Smooth muscle cell of the pulmonary artery (primary cell): ENCODE measurements around the gene SKIDA1. TPM values are rescaled to one million over a fixed set of nuclear protein-coding genes. Genes with fewer than 3 reads are reported as not detected.

Experiments
- total RNA-seq: library from RNA; depleted of rRNA; stranded (reverse); fragments of >200 nt; gene quantifications from 2 replicates; pipeline ENCODE4 v1.2.3, GENCODE V29; 2014

The SKIDA1 gene
- total RNA-seq = 0.20 and 0.36 TPM in 2 replicates

GRCh38 chr10:21525367-21526187 lies at the start of gene SKIDA1:
TSS of gene SKIDA1 (minus strand) at chr10:21525682. CDS start at chr10:21517822, 7,860 bp downstream.

GRCh38 chr10:21533467-21534279 lies 8.2 kb upstream of the SKIDA1 start, which contains the start of gene MLLT10:
TSS of gene MLLT10 (plus strand) at chr10:21534232. CDS start at chr10:21534645, 413 bp downstream.

Other genes with a start within 250 kb of the SKIDA1 start
- 47.3 and 48.9 TPM in 2 replicates for gene MLLT10, start 8.6 kb upstream of the SKIDA1 start, total RNA-seq